ENCODE data around the gene GIPC2. TPM values are rescaled to one million over a fixed set of nuclear protein-coding genes. Genes with fewer than 3 reads are reported as not detected.

Gene GIPC2
- total RNA-seq, 2 donors from 2014 or later = 0.79 to 2.1 TPM

DNA sequence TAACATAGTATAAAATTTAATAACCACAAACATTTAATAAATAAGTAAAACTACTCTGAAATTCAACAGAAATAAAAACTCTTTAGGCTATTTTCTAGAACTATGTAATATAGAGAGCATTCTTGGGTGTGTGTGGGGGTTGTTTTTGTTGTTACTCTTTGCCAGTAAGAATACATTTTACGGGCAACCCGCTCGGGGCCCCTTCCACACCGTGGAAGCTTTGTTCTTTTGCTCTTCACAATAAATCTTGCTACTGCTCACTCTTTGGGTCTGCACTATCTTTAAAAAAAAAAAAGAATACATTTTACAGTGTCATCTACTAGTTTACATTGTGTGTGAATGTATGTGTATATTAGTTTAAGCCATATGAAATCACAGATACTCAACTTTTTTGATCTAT, 16.0 kb upstream of the GIPC2 start:
- Histone ChIP-seq H3K9ac (ENCODE audit: extremely low read depth, low read length, poor library complexity, severe bottlenecking) (no peak overlapping the region), H3K27ac (ENCODE audit: low read depth, low read length) (no peak overlapping the region), H3K27me3 (ENCODE audit: control insufficient read depth, insufficient read depth, low read length, poor library complexity, severe bottlenecking) (no peaks in the 10 kb centered on the region), H3K9me3 (ENCODE audit: control insufficient read depth, low read length) (no peaks in the 10 kb centered on the region), H3K36me3 (ENCODE audit: control insufficient read depth, insufficient read depth, low read length) (no peaks in the 10 kb centered on the region), H3K4me3 (ENCODE audit: low read length) (no peak overlapping the region), H3K4me1 (ENCODE audit: control insufficient read depth, insufficient read depth, low read length) (no peaks in the 10 kb centered on the region)
- TF ChIP-seq, protein P1, sequence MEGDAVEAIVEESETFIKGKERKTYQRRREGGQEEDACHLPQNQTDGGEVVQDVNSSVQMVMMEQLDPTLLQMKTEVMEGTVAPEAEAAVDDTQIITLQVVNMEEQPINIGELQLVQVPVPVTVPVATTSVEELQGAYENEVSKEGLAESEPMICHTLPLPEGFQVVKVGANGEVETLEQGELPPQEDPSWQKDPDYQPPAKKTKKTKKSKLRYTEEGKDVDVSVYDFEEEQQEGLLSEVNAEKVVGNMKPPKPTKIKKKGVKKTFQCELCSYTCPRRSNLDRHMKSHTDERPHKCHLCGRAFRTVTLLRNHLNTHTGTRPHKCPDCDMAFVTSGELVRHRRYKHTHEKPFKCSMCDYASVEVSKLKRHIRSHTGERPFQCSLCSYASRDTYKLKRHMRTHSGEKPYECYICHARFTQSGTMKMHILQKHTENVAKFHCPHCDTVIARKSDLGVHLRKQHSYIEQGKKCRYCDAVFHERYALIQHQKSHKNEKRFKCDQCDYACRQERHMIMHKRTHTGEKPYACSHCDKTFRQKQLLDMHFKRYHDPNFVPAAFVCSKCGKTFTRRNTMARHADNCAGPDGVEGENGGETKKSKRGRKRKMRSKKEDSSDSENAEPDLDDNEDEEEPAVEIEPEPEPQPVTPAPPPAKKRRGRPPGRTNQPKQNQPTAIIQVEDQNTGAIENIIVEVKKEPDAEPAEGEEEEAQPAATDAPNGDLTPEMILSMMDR (conservative IDR thresholded peaks at IDR 0.05) = no peak
- Mint-ChIP-seq H3K27me3 (ENCODE audit: insufficient read depth) (no peaks in the 10 kb centered on the region), H3K36me3 (ENCODE audit: low read depth) (no peaks in the 10 kb centered on the region), H3K27ac (no peak overlapping the region), H3K4me3 (no peak overlapping the region), H3K9me3 (no peaks in the 10 kb centered on the region), H3K4me1 (no peaks in the 10 kb centered on the region)
- DNase-seq = no peak
- WGBS, 2 experiments (ENCODE audit: insufficient coverage in 1 of 2, insufficient read length in 1 of 2) = 85% methylated on average over 4 of the region's 4 CpGs; no CpG with 5 or more reads in 1 of the 2 experiments

DNA sequence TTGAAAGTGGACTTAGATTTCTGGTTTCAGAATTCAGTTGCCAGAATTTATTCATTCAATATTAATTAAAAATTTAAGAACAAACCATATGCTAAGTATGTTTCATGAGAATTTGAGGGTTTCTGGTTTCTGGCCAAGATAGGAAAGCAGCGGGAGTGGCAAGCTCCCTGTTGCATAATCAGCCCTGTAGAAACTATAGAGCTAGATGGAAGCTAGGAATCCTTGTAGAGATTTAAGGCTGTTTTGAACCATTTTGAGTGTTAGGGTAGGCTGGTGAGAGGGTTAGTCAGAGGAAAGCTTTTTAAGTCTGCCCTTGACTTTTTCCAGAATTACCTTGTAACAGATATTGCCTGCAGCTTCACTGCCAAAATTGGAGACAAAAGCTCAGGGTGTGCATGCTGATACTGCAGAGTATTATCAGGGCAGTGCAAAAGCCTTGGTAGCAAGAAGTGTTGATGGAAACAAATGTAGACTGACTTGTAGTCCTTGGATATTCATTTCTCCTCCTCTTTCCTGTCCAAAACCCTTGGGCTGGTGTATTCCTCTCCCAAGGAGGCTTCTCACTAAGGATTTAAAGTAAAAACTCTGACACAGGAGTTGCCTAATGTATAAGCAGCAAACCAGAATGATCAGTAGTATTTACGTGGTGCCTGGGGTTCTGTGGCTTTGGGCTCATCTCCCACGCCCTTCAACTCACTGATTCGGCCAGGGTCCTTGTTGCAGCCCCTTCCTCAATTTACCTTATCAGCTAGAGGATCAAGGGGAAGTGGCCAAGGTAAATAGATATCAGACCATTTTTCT, 12.6 kb upstream of the GIPC2 start:
- H3K9me3 Mint-ChIP-seq = no peaks in the 10 kb centered on the region
- no peak for DNase-seq
- no peak overlapping the region for H3K9ac ChIP-seq (ENCODE audit: extremely low read depth, low read length, poor library complexity, severe bottlenecking)

DNA sequence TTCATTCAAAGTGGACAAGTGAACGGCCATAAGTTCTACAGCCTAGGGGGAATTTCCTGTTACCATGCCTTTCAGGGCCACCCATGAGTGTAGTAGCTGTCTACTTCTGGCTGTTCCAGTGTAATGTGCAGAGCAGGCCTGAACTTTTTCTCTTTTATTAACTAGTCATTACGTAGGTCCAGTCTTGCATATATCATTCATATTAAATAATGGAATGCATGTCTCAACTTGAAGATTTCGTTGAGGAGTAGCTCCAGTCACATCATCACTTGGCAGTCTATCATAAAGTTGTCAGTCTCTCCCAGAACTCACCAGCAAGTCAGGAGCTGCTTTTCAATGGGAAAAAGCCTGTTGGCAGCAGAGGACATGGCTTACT, 12.0 kb upstream of the GIPC2 start:
- no peak overlapping the region for H3K27ac ChIP-seq (ENCODE audit: low read depth, low read length)
- no peaks in the 10 kb centered on the region for H3K36me3 Mint-ChIP-seq (ENCODE audit: low read depth)
- H3K4me3 Mint-ChIP-seq = no peak overlapping the region

More for the DNA sequence above, 12.6 kb upstream of the GIPC2 start:
- WGBS, 2 experiments (ENCODE audit: insufficient coverage in 1 of 2, insufficient read length in 1 of 2) = 93 to 96% methylated on average over 4 of the region's 4 CpGs
- Histone ChIP-seq H3K27me3 (ENCODE audit: control insufficient read depth, insufficient read depth, low read length, poor library complexity, severe bottlenecking) (no peaks in the 10 kb centered on the region), H3K36me3 (ENCODE audit: control insufficient read depth, insufficient read depth, low read length) (no peaks in the 10 kb centered on the region), H3K4me3 (ENCODE audit: low read length) (no peak overlapping the region), H3K4me1 (ENCODE audit: control insufficient read depth, insufficient read depth, low read length) (no peaks in the 10 kb centered on the region), H3K9me3 (ENCODE audit: control insufficient read depth, low read length) (no peaks in the 10 kb centered on the region), H3K27ac (ENCODE audit: low read depth, low read length) (no peak overlapping the region)
- Mint-ChIP-seq H3K4me1 (no peaks in the 10 kb centered on the region), H3K36me3 (ENCODE audit: low read depth) (no peaks in the 10 kb centered on the region), H3K27me3 (ENCODE audit: insufficient read depth) (no peaks in the 10 kb centered on the region), H3K27ac (no peak overlapping the region), H3K4me3 (no peak overlapping the region)
- TF ChIP-seq, protein P1 (conservative IDR thresholded peaks at IDR 0.05) = no peak

More for the DNA sequence above, 12.0 kb upstream of the GIPC2 start:
- 94 to 97% methylated on average over 3 of the region's 3 CpGs for WGBS, 2 experiments (ENCODE audit: insufficient coverage in 1 of 2, insufficient read length in 1 of 2)
- H3K9me3 ChIP-seq (ENCODE audit: control insufficient read depth, low read length) = no peaks in the 10 kb centered on the region
- H3K9ac ChIP-seq (ENCODE audit: extremely low read depth, low read length, poor library complexity, severe bottlenecking) = no peak overlapping the region
- H3K27ac Mint-ChIP-seq = no peak overlapping the region
- TF ChIP-seq, protein P1 (conservative IDR thresholded peaks at IDR 0.05) = no peak
- no peaks in the 10 kb centered on the region for H3K27me3 ChIP-seq (ENCODE audit: control insufficient read depth, insufficient read depth, low read length, poor library complexity, severe bottlenecking)
- no peaks in the 10 kb centered on the region for H3K4me1 Mint-ChIP-seq
- no peaks in the 10 kb centered on the region for H3K9me3 Mint-ChIP-seq
- no peak for DNase-seq
- no peaks in the 10 kb centered on the region for H3K36me3 ChIP-seq (ENCODE audit: control insufficient read depth, insufficient read depth, low read length)
- no peaks in the 10 kb centered on the region for H3K4me1 ChIP-seq (ENCODE audit: control insufficient read depth, insufficient read depth, low read length)
- no peaks in the 10 kb centered on the region for H3K27me3 Mint-ChIP-seq (ENCODE audit: insufficient read depth)
- H3K4me3 ChIP-seq (ENCODE audit: low read length) = no peak overlapping the region

Measured in endodermal cell (in vitro differentiated cells).